SK-N-MC (cell line): ENCODE data around the gene PEAK3.
A peak's percentile ranks its signal among the peaks of the same experiment; 100 is the strongest.

Source experiments
- DNase-seq: peaks from one replicate; pipeline ENCODE4 v3.0.0-alpha.2; 2011; ENCODE audit warnings: low read depth, low spot score
- H3K27ac ChIP-seq: fragments of 200-600 bp; sonication (generic); 2 replicates; pipeline ENCODE4 v1.5.1; 2016; ENCODE audit warnings: mixed run types
- H3K36me3 ChIP-seq: fragments of 200-600 bp; sonication (generic); 2 replicates; pipeline ENCODE4 v1.6.1; 2017; ENCODE audit warnings: antibody characterized with exemption, low read length, mixed read lengths; ENCODE audit not compliant: insufficient read depth
- H3K4me3 ChIP-seq: fragments of 200-600 bp; sonication (generic); 2 replicates; pipeline ENCODE4 v1.5.1; 2016
- H3K9ac ChIP-seq: fragments of 200-600 bp; sonication (generic); 2 replicates; pipeline ENCODE4 v1.8.0; 2017; ENCODE audit warnings: mixed run types, mixed read lengths; ENCODE audit not compliant: insufficient read length
- H3K9me3 ChIP-seq: fragments of 200-600 bp; sonication (generic); 2 replicates; pipeline ENCODE4 v1.6.1; 2017; ENCODE audit warnings: low read depth, mild to moderate bottlenecking, antibody characterized with exemption, low read length, moderate library complexity, mixed read lengths
- EZH2 ChIP-seq: fragments of 200-600 bp; sonication (generic); IDR thresholded peaks from one replicate; pipeline ENCODE4 v1.6.1; 2017; ENCODE audit warnings: antibody characterized with exemption
- FOXP2 ChIP-seq: optimal IDR thresholded peaks from 2 replicates; pipeline ENCODE3; 2011; ENCODE audit warnings: mild to moderate bottlenecking, moderate library complexity; ENCODE audit not compliant: insufficient read depth; ENCODE audit errors: extremely low read length, control extremely low read depth
- POLR2AphosphoS5 ChIP-seq: IDR thresholded peaks from 2 replicates; pipeline ENCODE4 v1.6.1; 2012; ENCODE audit warnings: mild to moderate bottlenecking, low read depth, low read length, borderline replicate concordance

Gene PEAK3

GRCh38 chr19:2232286-2233151, 49.5 kb downstream of the PEAK3 start:
- no peak overlapping the region for H3K27ac ChIP-seq
- DNase-seq: no peak
- no peaks in the 10 kb centered on the region for H3K9me3 ChIP-seq
- H3K36me3 ChIP-seq: peaks cover 18% of the 10 kb centered on the region; the same call in 1 of the 2 replicates
- TF ChIP-seq POLR2AphosphoS5 (peak; percentile 22), EZH2 (no peak)
- no peak overlapping the region for H3K9ac ChIP-seq
- H3K4me3 ChIP-seq: no peak overlapping the region

GRCh38 chr19:2231621-2232221, 50.3 kb downstream of the PEAK3 start:
- Histone ChIP-seq H3K9me3 (no peaks in the 10 kb centered on the region), H3K4me3 (no peak overlapping the region), H3K9ac (no peak overlapping the region), H3K36me3 (peaks cover 18% of the 10 kb centered on the region; the same call in 1 of the 2 replicates), H3K27ac (peak overlapping the region; percentile 46)
- no peak for DNase-seq
- no peak for TF ChIP-seq FOXP2
- TF ChIP-seq POLR2AphosphoS5: peak; percentile 37; the same call in 1 of the 2 replicates
- TF ChIP-seq EZH2: no peak

GRCh38 chr19:2230807-2231533, 51.0 kb downstream of the PEAK3 start:
- H3K9ac ChIP-seq: no peak overlapping the region
- TF ChIP-seq POLR2AphosphoS5 (no peak), EZH2 (no peak), FOXP2 (no peak)
- H3K9me3 ChIP-seq: no peaks in the 10 kb centered on the region
- no peak overlapping the region for H3K4me3 ChIP-seq
- H3K27ac ChIP-seq: peak overlapping the region; percentile 46
- no peak for DNase-seq
- peaks cover 19% of the 10 kb centered on the region; the same call in 1 of the 2 replicates for H3K36me3 ChIP-seq

GRCh38 chr19:2230033-2230531, 51.9 kb downstream of the PEAK3 start:
- Histone ChIP-seq H3K9me3 (no peaks in the 10 kb centered on the region), H3K4me3 (no peak overlapping the region), H3K36me3 (peaks cover 28% of the 10 kb centered on the region; the same call in 1 of the 2 replicates), H3K27ac (0 out of 2 replicates have a peak overlapping the region, but pooled peaks have one; percentile 36), H3K9ac (no peak overlapping the region)
- TF ChIP-seq EZH2: no peak
- no peak; the same call in 1 of the 2 replicates for TF ChIP-seq POLR2AphosphoS5
- TF ChIP-seq FOXP2: no peak
- no peak for DNase-seq

- no peak overlapping the region for H3K9ac ChIP-seq
- no peak overlapping the region for H3K4me3 ChIP-seq
- H3K36me3 ChIP-seq: peaks cover 32% of the 10 kb centered on the region; the same call in 1 of the 2 replicates
- no peaks in the 10 kb centered on the region for H3K9me3 ChIP-seq
- DNase-seq: no peak
- no peak overlapping the region for H3K27ac ChIP-seq
- TF ChIP-seq POLR2AphosphoS5: no peak
- TF ChIP-seq FOXP2: no peak
- TF ChIP-seq EZH2: no peak
Measured at GRCh38 chr19:2229103-2230032, 52.6 kb downstream of the PEAK3 start.

GRCh38 chr19:2228157-2229030, 53.6 kb downstream of the PEAK3 start:
- H3K36me3 ChIP-seq: peaks cover 32% of the 10 kb centered on the region; the same call in 1 of the 2 replicates
- no peaks in the 10 kb centered on the region for H3K9me3 ChIP-seq
- no peak overlapping the region for H3K9ac ChIP-seq
- TF ChIP-seq EZH2: no peak
- TF ChIP-seq POLR2AphosphoS5: no peak
- TF ChIP-seq FOXP2: no peak
- no peak overlapping the region for H3K27ac ChIP-seq
- H3K4me3 ChIP-seq: no peak overlapping the region
- no peak for DNase-seq
